Nephron (organoid): ENCODE data around the gene PDSS1.

Experiments used
- H3K27ac Mint-ChIP-seq, 3 experiments: 2 replicates each; pipeline ENCODE4 v1.8.0; 2020; ENCODE audit warnings: mixed read lengths in 3 of 3, mild to moderate bottlenecking in 2 of 3, moderate library complexity in 1 of 3
- H3K27me3 Mint-ChIP-seq: 2 replicates; pipeline ENCODE4 v1.8.0; 2021; ENCODE audit warnings: low read depth, mild to moderate bottlenecking, moderate library complexity, mixed read lengths
- H3K36me3 Mint-ChIP-seq: 2 replicates; pipeline ENCODE4 v1.8.0; 2020; ENCODE audit warnings: low read depth, mixed read lengths
- H3K4me1 Mint-ChIP-seq: 2 replicates; pipeline ENCODE4 v1.8.0; 2020; ENCODE audit warnings: mixed read lengths
- H3K4me3 Mint-ChIP-seq, 3 experiments: 2 replicates each; pipeline ENCODE4 v1.8.0; 2020; ENCODE audit warnings: mild to moderate bottlenecking in 3 of 3, mixed read lengths in 3 of 3, moderate library complexity in 2 of 3
- H3K9me3 Mint-ChIP-seq: 2 replicates; pipeline ENCODE4 v1.8.0; 2020; ENCODE audit warnings: mixed read lengths
- CTCF ChIP-seq, 3 experiments: fragments of 200-600 bp; sonication (generic); IDR thresholded peaks; one replicate each; pipeline ENCODE4 v1.5.0; 2021; ENCODE audit warnings: antibody characterized with exemption in 3 of 3; ENCODE audit not compliant: unreplicated experiment in 3 of 3

The PDSS1 gene

DNA sequence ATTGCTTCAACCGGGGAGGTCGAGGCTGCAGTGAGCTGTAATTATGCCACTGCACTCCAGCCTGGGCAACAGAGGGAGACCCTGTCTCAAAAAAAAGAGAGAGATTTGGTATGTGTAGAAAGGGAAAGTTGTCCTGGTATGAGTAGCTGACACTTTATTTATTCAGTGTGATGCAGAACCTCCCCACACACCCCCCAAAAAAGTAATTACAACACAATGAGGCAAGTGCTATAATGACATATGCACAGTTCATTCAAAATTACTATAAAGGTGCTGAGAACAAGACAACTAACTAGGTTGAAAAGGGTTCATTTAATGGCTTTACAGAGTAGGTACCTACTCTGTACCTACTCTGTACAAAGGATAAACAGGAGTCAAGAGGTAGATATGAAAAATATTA, 80.2 kb downstream of the PDSS1 start:
- Mint-ChIP-seq H3K27ac (no peak overlapping the region), H3K4me3 (no peak overlapping the region), H3K4me1 (peaks cover 3% of the 10 kb centered on the region), H3K9me3 (no peaks in the 10 kb centered on the region), H3K36me3 (no peaks in the 10 kb centered on the region), H3K27me3 (no peaks in the 10 kb centered on the region)
- no peak for TF ChIP-seq CTCF (IDR thresholded peaks at IDR 0.05; ENCODE audit: unreplicated experiment in 3 of 3)

- Mint-ChIP-seq H3K4me3 (no peak overlapping the region), H3K36me3 (no peaks in the 10 kb centered on the region), H3K27ac (no peak overlapping the region), H3K4me1 (peaks cover 3% of the 10 kb centered on the region), H3K9me3 (no peaks in the 10 kb centered on the region), H3K27me3 (no peaks in the 10 kb centered on the region)
- no peak for TF ChIP-seq CTCF (IDR thresholded peaks at IDR 0.05; ENCODE audit: unreplicated experiment in 3 of 3)
These were observed 81.8 kb downstream of the PDSS1 start for GRCh38 chr10:26779176-26779860.

GRCh38 chr10:26780106-26780792, 82.7 kb downstream of the PDSS1 start:
- no peaks in the 10 kb centered on the region for H3K27me3 Mint-ChIP-seq
- no peaks in the 10 kb centered on the region for H3K36me3 Mint-ChIP-seq
- H3K4me3 Mint-ChIP-seq = no peak overlapping the region
- no peak overlapping the region for H3K27ac Mint-ChIP-seq
- no peak for TF ChIP-seq CTCF (IDR thresholded peaks at IDR 0.05; ENCODE audit: unreplicated experiment in 3 of 3)
- H3K9me3 Mint-ChIP-seq = no peaks in the 10 kb centered on the region
- H3K4me1 Mint-ChIP-seq = peaks cover 3% of the 10 kb centered on the region

DNA sequence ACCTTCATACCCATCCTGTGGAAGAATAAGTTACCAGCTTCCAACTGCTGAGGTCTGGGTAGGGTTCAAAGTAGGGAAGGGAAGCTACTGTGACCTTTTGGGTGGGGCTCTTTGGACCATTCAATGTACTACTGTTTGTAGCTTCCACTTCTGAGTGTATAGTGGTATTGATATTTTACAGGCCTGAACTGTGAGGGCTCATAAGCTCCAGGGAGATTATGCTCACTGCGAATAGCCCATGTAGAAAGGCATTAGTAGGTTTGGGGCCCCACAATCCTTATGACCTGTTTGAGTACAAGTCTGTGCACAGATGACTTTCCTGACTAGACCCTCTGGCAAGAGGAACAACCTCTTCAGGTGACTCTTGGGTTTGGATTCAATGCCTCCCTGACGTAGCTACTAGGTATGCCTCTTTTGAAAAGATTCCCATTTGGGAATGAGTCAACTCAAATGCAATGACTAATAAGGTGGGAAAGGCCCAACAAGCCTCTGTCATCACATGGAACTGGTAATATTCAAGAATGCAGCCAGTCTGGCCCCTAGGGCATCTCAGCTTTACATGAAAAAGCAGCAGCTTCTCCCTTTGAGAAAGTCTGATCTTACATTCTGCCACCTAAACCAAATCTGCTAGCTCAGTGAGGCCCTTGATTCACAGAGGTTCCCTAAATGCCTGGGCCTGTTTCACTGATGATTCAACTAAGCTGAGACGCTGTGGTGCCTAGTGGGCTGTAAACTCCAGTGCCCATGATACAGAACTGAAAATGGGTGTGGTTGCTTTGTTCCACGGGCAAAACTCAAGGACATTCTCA, 83.5 kb downstream of the PDSS1 start:
- Mint-ChIP-seq H3K27ac (no peak overlapping the region), H3K4me3 (no peak overlapping the region), H3K9me3 (no peaks in the 10 kb centered on the region), H3K27me3 (no peaks in the 10 kb centered on the region), H3K4me1 (peaks cover 3% of the 10 kb centered on the region), H3K36me3 (peaks cover 4% of the 10 kb centered on the region)
- TF ChIP-seq CTCF (IDR thresholded peaks at IDR 0.05; ENCODE audit: unreplicated experiment in 3 of 3) = no peak

- Mint-ChIP-seq H3K9me3 (no peaks in the 10 kb centered on the region), H3K4me3 (no peak overlapping the region), H3K4me1 (peaks cover 3% of the 10 kb centered on the region), H3K36me3 (peaks cover 4% of the 10 kb centered on the region), H3K27ac (no peak overlapping the region), H3K27me3 (no peaks in the 10 kb centered on the region)
- no peak for TF ChIP-seq CTCF (IDR thresholded peaks at IDR 0.05; ENCODE audit: unreplicated experiment in 3 of 3)
These were observed 84.3 kb downstream of the PDSS1 start for GRCh38 chr10:26781797-26782196.
